Measurements from ENCODE around the gene TMEM120A.

Gene TMEM120A

DNA sequence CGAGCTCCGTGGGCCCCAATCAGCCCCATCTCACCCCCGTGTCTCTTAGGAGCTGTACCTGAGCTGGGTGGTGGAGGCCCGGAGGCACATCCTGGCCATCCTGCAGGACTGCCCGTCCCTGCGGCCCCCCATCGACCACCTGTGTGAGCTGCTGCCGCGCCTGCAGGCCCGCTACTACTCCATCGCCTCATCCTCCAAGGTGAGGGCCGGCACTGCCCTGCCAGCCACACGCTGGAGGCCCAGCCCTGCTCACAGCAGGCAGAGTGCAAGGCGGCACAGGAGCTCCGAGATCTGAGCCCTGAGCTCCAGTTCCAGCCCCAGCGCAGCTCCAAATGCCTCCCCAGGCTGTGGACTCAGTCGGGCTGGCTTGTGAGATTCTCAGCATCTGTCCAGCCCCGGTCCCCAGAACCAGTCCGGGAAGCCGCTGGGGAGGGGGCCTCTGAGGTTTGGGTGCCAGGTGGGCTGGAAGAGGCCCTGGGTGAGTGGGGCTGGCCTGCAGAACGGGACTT, 9.3 kb downstream of the TMEM120A start:
- DNase-seq (ENCODE audit: low read depth in 2 of 2): no peak
- H3K4me3 ChIP-seq (replicated peaks in 1 of 2; ENCODE audit: low read depth in 2 of 2, low read length in 2 of 2): no peak overlapping the region
- TF ChIP-seq CTCF (IDR thresholded peaks at IDR 0.05; ENCODE audit: low read depth, low read length): no peak

- DNase-seq (ENCODE audit: low read depth in 2 of 2): no peak
- TF ChIP-seq CTCF (IDR thresholded peaks at IDR 0.05; ENCODE audit: low read depth, low read length): no peak
- no peak overlapping the region for H3K4me3 ChIP-seq (replicated peaks in 1 of 2; ENCODE audit: low read depth in 2 of 2, low read length in 2 of 2)
Observed at GRCh38 chr7:75984130-75985008, 10.0 kb downstream of the TMEM120A start.

DNA sequence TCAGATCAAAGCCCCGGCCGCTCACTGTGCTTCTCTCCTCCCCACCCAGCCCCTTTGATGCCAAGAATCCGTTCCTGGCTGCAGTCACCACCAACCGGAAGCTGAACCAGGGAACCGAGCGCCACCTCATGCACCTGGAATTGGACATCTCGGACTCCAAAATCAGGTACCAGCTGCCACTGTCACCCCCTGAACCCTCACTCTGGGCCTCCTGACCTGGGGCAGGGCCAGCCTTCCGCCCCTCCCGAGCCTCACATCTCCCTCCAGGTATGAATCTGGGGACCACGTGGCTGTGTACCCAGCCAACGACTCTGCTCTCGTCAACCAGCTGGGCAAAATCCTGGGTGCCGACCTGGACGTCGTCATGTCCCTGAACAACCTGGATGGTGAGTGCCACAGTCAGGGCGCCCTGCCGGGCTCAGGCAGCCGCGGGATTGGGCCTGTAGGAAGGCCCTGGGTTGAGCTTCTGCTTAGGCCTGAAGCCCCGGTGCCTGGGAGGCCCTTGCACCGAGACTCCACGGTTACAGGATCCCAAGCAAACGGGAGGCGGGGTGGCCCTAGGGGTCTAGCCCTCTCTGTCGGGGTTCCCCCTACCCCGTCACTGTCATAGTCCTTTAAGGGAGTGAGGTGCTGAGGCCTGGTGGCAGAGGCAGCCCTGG, 10.8 kb downstream of the TMEM120A start:
- TF ChIP-seq CTCF (IDR thresholded peaks at IDR 0.05; ENCODE audit: low read depth, low read length): no peak
- DNase-seq (ENCODE audit: low read depth in 2 of 2): no peak
- H3K4me3 ChIP-seq (replicated peaks in 1 of 2; ENCODE audit: low read depth in 2 of 2, low read length in 2 of 2): no peak overlapping the region

- H3K4me3 ChIP-seq (replicated peaks in 1 of 2; ENCODE audit: low read depth in 2 of 2, low read length in 2 of 2): no peak overlapping the region
- DNase-seq (ENCODE audit: low read depth in 2 of 2): no peak
- no peak for TF ChIP-seq CTCF (IDR thresholded peaks at IDR 0.05; ENCODE audit: low read depth, low read length)
Observed at GRCh38 chr7:75982306-75983064, 11.9 kb downstream of the TMEM120A start.

GRCh38 chr7:75981453-75982305, 12.7 kb downstream of the TMEM120A start:
- TF ChIP-seq CTCF (IDR thresholded peaks at IDR 0.05; ENCODE audit: low read depth, low read length): no peak
- no peak overlapping the region for H3K4me3 ChIP-seq (replicated peaks in 1 of 2; ENCODE audit: low read depth in 2 of 2, low read length in 2 of 2)
- no peak for DNase-seq (ENCODE audit: low read depth in 2 of 2)

GRCh38 chr7:75981203-75981452, 13.3 kb downstream of the TMEM120A start:
- no peak for TF ChIP-seq CTCF (IDR thresholded peaks at IDR 0.05; ENCODE audit: low read depth, low read length)
- H3K4me3 ChIP-seq (replicated peaks in 1 of 2; ENCODE audit: low read depth in 2 of 2, low read length in 2 of 2): no peak overlapping the region
- no peak for DNase-seq (ENCODE audit: low read depth in 2 of 2)

Data from cardiac fibroblast (primary cell).